IMR-90 (cell line): ENCODE measurements around the gene DESI2.

Experiments
- CTCF ChIP-seq: conservative IDR thresholded peaks from 2 replicates; pipeline ENCODE4 v1.5.1; 2012; ENCODE audit warnings: mild to moderate bottlenecking, low read depth, low read length, improper control_type of control experiment
- MAZ ChIP-seq: IDR thresholded peaks from 2 replicates; pipeline ENCODE4 v1.6.1; 2012; ENCODE audit warnings: low read depth, mild to moderate bottlenecking, low read length, improper control_type of control experiment, moderate library complexity, borderline replicate concordance
- POLR2A ChIP-seq: IDR thresholded peaks from 2 replicates; pipeline ENCODE4 v1.6.1; 2012; ENCODE audit warnings: mild to moderate bottlenecking, low read depth, low read length

- no peak for TF ChIP-seq MAZ
- TF ChIP-seq CTCF: no peak
- TF ChIP-seq POLR2A: no peak
Observed at GRCh38 chr1:244651956-244652622, 837 bp upstream of the DESI2 start.
